Measurements from ENCODE around the gene ZBTB39. TPM values are rescaled to one million over a fixed set of nuclear protein-coding genes. Genes with fewer than 3 reads are reported as not detected.

ZBTB39 gene
- total and polyA plus RNA-seq, 4 donors: 1.8 to 9.9 (median 3.0) TPM

DNA sequence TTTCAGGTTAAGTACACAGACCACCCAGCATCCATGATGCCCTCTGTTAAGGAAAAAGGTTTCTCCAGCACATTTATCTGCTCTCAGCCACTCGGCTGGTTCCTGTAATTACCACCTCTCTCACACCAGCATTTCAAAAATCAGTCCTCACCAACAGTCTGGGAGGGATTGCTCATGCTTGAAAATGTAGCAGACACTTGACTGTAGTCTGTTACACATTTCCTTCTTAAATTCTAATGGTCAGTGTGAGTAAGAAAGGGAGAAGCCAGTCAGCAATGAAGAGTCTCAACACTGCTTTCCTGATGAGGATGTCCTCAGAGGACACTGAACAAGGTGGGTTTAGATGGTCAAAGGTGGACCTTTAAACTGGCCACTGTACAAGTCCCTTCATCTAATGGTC is 6.0 kb downstream of the ZBTB39 start:
- TF ChIP-seq GABPA (IDR thresholded peaks at IDR 0.05 in 1 of 2, conservative IDR thresholded peaks at IDR 0.05 in 1 of 2) (no peak), FOXA1 (IDR thresholded peaks at IDR 0.05) (no peak), ATF3 (IDR thresholded peaks at IDR 0.05) (no peak), TAF1 (conservative IDR thresholded peaks at IDR 0.05) (no peak), REST (IDR thresholded peaks at IDR 0.05) (no peak), YY1 (IDR thresholded peaks at IDR 0.05) (no peak)
- TF ChIP-seq, protein P1, sequence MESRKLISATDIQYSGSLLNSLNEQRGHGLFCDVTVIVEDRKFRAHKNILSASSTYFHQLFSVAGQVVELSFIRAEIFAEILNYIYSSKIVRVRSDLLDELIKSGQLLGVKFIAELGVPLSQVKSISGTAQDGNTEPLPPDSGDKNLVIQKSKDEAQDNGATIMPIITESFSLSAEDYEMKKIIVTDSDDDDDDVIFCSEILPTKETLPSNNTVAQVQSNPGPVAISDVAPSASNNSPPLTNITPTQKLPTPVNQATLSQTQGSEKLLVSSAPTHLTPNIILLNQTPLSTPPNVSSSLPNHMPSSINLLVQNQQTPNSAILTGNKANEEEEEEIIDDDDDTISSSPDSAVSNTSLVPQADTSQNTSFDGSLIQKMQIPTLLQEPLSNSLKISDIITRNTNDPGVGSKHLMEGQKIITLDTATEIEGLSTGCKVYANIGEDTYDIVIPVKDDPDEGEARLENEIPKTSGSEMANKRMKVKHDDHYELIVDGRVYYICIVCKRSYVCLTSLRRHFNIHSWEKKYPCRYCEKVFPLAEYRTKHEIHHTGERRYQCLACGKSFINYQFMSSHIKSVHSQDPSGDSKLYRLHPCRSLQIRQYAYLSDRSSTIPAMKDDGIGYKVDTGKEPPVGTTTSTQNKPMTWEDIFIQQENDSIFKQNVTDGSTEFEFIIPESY (IDR thresholded peaks at IDR 0.05): no peak
- Histone ChIP-seq H3K4me1 (ENCODE audit: control insufficient read depth in 4 of 4, insufficient read depth in 4 of 4, low read length in 3 of 4) (peaks cover 13 to 56% (median 44%) of the 10 kb centered on the region in 4 donors), H3K9me3 (ENCODE audit: control insufficient read depth in 4 of 4, low read length in 3 of 4) (no peaks in the 10 kb centered on the region), H3K27ac (ENCODE audit: low read depth in 1 of 2, low read length in 2 of 2) (no peak overlapping the region), H3K4me3 (ENCODE audit: low read depth in 1 of 3, low read length in 3 of 3) (no peak overlapping the region), H3K9ac (ENCODE audit: low read depth in 1 of 2, low read length in 2 of 2) (no peak overlapping the region), H3K36me3 (ENCODE audit: control insufficient read depth in 4 of 4, insufficient read depth in 3 of 4, low read depth in 1 of 4, low read length in 3 of 4) (peaks cover 7 to 13% (median 10%) of the 10 kb centered on the region in 4 donors), H3K27me3 (ENCODE audit: control insufficient read depth in 4 of 4, insufficient read depth in 4 of 4, low read length in 3 of 4) (no peaks in the 10 kb centered on the region)
- DNase-seq (ENCODE audit: low spot score): no peak
- WGBS: 81% methylated on average over 1 of the region's 1 CpG

- Histone ChIP-seq H3K4me3 (ENCODE audit: low read depth in 1 of 3, low read length in 3 of 3) (no peak overlapping the region), H3K9me3 (ENCODE audit: control insufficient read depth in 4 of 4, low read length in 3 of 4) (no peaks in the 10 kb centered on the region), H3K4me1 (ENCODE audit: control insufficient read depth in 4 of 4, insufficient read depth in 4 of 4, low read length in 3 of 4) (peaks cover 13 to 51% (median 37%) of the 10 kb centered on the region in 4 donors), H3K27ac (ENCODE audit: low read depth in 1 of 2, low read length in 2 of 2) (no peak overlapping the region), H3K27me3 (ENCODE audit: control insufficient read depth in 4 of 4, insufficient read depth in 4 of 4, low read length in 3 of 4) (no peaks in the 10 kb centered on the region), H3K9ac (ENCODE audit: low read depth in 1 of 2, low read length in 2 of 2) (no peak overlapping the region), H3K36me3 (ENCODE audit: control insufficient read depth in 4 of 4, insufficient read depth in 3 of 4, low read depth in 1 of 4, low read length in 3 of 4) (peaks cover 7 to 13% (median 10%) of the 10 kb centered on the region in 4 donors)
- no peak for TF ChIP-seq NR2F2 (IDR thresholded peaks at IDR 0.05)
- TF ChIP-seq, protein P2, sequence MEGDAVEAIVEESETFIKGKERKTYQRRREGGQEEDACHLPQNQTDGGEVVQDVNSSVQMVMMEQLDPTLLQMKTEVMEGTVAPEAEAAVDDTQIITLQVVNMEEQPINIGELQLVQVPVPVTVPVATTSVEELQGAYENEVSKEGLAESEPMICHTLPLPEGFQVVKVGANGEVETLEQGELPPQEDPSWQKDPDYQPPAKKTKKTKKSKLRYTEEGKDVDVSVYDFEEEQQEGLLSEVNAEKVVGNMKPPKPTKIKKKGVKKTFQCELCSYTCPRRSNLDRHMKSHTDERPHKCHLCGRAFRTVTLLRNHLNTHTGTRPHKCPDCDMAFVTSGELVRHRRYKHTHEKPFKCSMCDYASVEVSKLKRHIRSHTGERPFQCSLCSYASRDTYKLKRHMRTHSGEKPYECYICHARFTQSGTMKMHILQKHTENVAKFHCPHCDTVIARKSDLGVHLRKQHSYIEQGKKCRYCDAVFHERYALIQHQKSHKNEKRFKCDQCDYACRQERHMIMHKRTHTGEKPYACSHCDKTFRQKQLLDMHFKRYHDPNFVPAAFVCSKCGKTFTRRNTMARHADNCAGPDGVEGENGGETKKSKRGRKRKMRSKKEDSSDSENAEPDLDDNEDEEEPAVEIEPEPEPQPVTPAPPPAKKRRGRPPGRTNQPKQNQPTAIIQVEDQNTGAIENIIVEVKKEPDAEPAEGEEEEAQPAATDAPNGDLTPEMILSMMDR (IDR thresholded peaks at IDR 0.05; ENCODE audit: low read depth, low read length, missing input control): no peak
- TF ChIP-seq RAD21 (IDR thresholded peaks at IDR 0.05): no peak
- TF ChIP-seq TAF1 (conservative IDR thresholded peaks at IDR 0.05): no peak
- TF ChIP-seq, protein P1 (IDR thresholded peaks at IDR 0.05): no peak
- no peak for TF ChIP-seq HNF4A (conservative IDR thresholded peaks at IDR 0.05)
- TF ChIP-seq YY1 (IDR thresholded peaks at IDR 0.05): no peak
- no peak for TF ChIP-seq JUND (IDR thresholded peaks at IDR 0.05)
- no peak for TF ChIP-seq ATF3 (IDR thresholded peaks at IDR 0.05)
- TF ChIP-seq MAX (IDR thresholded peaks at IDR 0.05): no peak
- TF ChIP-seq SP1 (IDR thresholded peaks at IDR 0.05): no peak
- TF ChIP-seq EGR1 (IDR thresholded peaks at IDR 0.05; ENCODE audit: low read depth in 2 of 2): no peak
- TF ChIP-seq HNF4G (IDR thresholded peaks at IDR 0.05): no peak
- 87% methylated on average over 4 of the region's 4 CpGs for WGBS
- DNase-seq (ENCODE audit: low spot score): no peak
Measured at GRCh38 chr12:56999456-56999855, 6.9 kb downstream of the ZBTB39 start.
